B cell (primary cell): ENCODE results near the gene NR6A1. TPM values are rescaled to one million over a fixed set of nuclear protein-coding genes. Genes with fewer than 3 reads are reported as not detected.

Source experiments
- ATAC-seq: fragments of 200-7000 bp; cut with Tn5 transposase; one replicate; pipeline ENCODE4 v1.10.0; 2021; ENCODE audit warnings: low read depth, mild to moderate bottlenecking, moderate number of reproducible peaks, moderate library complexity
- CTCF ChIA-PET: fragments of 350-600 bp; sonication (Branson Sonifier 250); formaldehyde crosslinking; loops from one replicate; lab custom pipeline; 2021; ENCODE audit warnings: antibody characterized with exemption, inconsistent platforms; lab: Charles Lee
- POLR2A ChIA-PET: fragments of 350-600 bp; sonication (Branson Sonifier 250); formaldehyde crosslinking; loops from one replicate; lab custom pipeline; 2021; ENCODE audit warnings: antibody characterized with exemption; lab: Charles Lee
- DNase-seq: peaks from one replicate; pipeline ENCODE4 v3.0.0; 2013
- H2AFZ ChIP-seq: 2 replicates; pipeline ENCODE4 v1.6.1; 2012; ENCODE audit warnings: mild to moderate bottlenecking, low read depth, low read length; ENCODE audit not compliant: insufficient read depth, poor library complexity, severe bottlenecking
- H3K27ac ChIP-seq, 2 donors: 1 replicate in 1 of 2; 2 replicates in 1 of 2; pipeline ENCODE4 v1.5.1; 2012 to 2013; ENCODE audit warnings: low read length in 2 of 2, mild to moderate bottlenecking in 2 of 2, moderate library complexity in 1 of 2
- H3K27me3 ChIP-seq, 4 experiments: fragments of 200-600 bp in 1 of 4; sonication (generic) in 1 of 4; replicated peaks in 1 of 4; 1 replicate in 2 of 4; 2 replicates in 2 of 4; pipeline versions ENCODE4 v1.6.1 to v1.7.0; 2013 to 2016; ENCODE audit warnings: low read length in 3 of 4, mild to moderate bottlenecking in 2 of 4, mixed read lengths in 1 of 4, moderate library complexity in 1 of 4; ENCODE audit not compliant: insufficient read depth in 4 of 4, control insufficient read depth in 3 of 4; ENCODE audit errors: control extremely low read depth in 1 of 4
- H3K36me3 ChIP-seq, 2 experiments: replicated peaks in 1 of 2; 1 replicate in 1 of 2; 2 replicates in 1 of 2; pipeline versions ENCODE4 v1.6.1 to v1.7.1; 2013; ENCODE audit warnings: low read length in 1 of 2; ENCODE audit not compliant: insufficient read depth in 2 of 2, control insufficient read depth in 1 of 2; ENCODE audit errors: control extremely low read depth in 1 of 2, extremely low read depth in 1 of 2
- H3K4me1 ChIP-seq, 2 donors: fragments of 200-600 bp in 1 of 2; sonication (generic) in 1 of 2; 1 replicate in 1 of 2; 2 replicates in 1 of 2; pipeline versions ENCODE4 v1.5.1 to v1.6.1; 2013 to 2017; ENCODE audit warnings: low read length in 2 of 2; ENCODE audit not compliant: control insufficient read depth in 2 of 2, insufficient read depth in 2 of 2
- H3K4me2 ChIP-seq: replicated peaks from 2 replicates; pipeline ENCODE3; 2012; ENCODE audit warnings: mild to moderate bottlenecking, low read depth, low read length; ENCODE audit not compliant: poor library complexity, severe bottlenecking
- H3K4me3 ChIP-seq, 5 experiments: fragments of 200-600 bp in 1 of 5; sonication (generic) in 1 of 5; 1 replicate in 3 of 5; 2 replicates in 2 of 5; pipeline versions ENCODE4 v1.5.1 to v1.7.0; 2011 to 2016; ENCODE audit warnings: low read length in 4 of 5, mild to moderate bottlenecking in 4 of 5, low read depth in 2 of 5, control low read depth in 1 of 5, moderate library complexity in 1 of 5; ENCODE audit not compliant: insufficient read depth in 1 of 5; ENCODE audit errors: control extremely low read depth in 1 of 5, extremely low read depth in 1 of 5
- H3K79me2 ChIP-seq: fragments of 200-600 bp; sonication (generic); one replicate; pipeline ENCODE4 v1.6.0; 2016; ENCODE audit warnings: low read length; ENCODE audit not compliant: control insufficient read depth, insufficient read depth
- H3K9ac ChIP-seq: fragments of 200-600 bp; sonication (generic); 2 replicates; pipeline ENCODE4 v1.6.1; 2017; ENCODE audit warnings: mild to moderate bottlenecking, low read length, moderate library complexity
- H3K9me3 ChIP-seq, 3 donors: one replicate each; pipeline versions ENCODE4 v1.6.1 to v1.7.1; 2013; ENCODE audit warnings: low read length in 2 of 3; ENCODE audit not compliant: control insufficient read depth in 2 of 3, insufficient read depth in 1 of 3; ENCODE audit errors: control extremely low read depth in 1 of 3
- H4K20me1 ChIP-seq: 2 replicates; pipeline ENCODE4 v1.6.0; 2012; ENCODE audit warnings: mild to moderate bottlenecking, low read length; ENCODE audit not compliant: insufficient read depth, control insufficient read depth, poor library complexity, severe bottlenecking
- H3K27ac Mint-ChIP-seq: one replicate; pipeline ENCODE4 v1.8.0; 2021; ENCODE audit warnings: mixed read lengths
- H3K27me3 Mint-ChIP-seq: one replicate; pipeline ENCODE4 v1.8.0; 2021; ENCODE audit warnings: mixed read lengths
- H3K4me1 Mint-ChIP-seq: one replicate; pipeline ENCODE4 v1.8.0; 2021; ENCODE audit warnings: mixed read lengths
- H3K4me3 Mint-ChIP-seq: one replicate; pipeline ENCODE4 v1.8.0; 2021; ENCODE audit warnings: mixed read lengths
- H3K9me3 Mint-ChIP-seq: one replicate; pipeline ENCODE4 v1.8.0; 2022; ENCODE audit warnings: mixed read lengths; ENCODE audit not compliant: insufficient read depth
- CTCF ChIP-seq: fragments of 200-600 bp; IDR thresholded peaks from one replicate; pipeline ENCODE4 v1.8.0; 2022; ENCODE audit warnings: antibody characterized with exemption, mild to moderate bottlenecking
- EZH2 ChIP-seq: IDR thresholded peaks from 2 replicates; pipeline ENCODE4 v1.6.1; 2012; ENCODE audit warnings: borderline replicate concordance, low read depth, mild to moderate bottlenecking, moderate library complexity, low read length; ENCODE audit not compliant: insufficient read depth, poor library complexity, severe bottlenecking
- WGBS: methylation state at CpG from one replicate; pipeline ENCODE4 v1.1.5; 2013; ENCODE audit warnings: missing lambda C conversion rate; ENCODE audit not compliant: insufficient coverage; 5-methylcytosine and 5-hydroxymethylcytosine counted together
- intact Hi-C: fragments of 100-400 bp; cut with micrococcal nuclease; formaldehyde crosslinking; loops from one replicate; pipeline ENCODE4 v1.10.0; 2022
- polyA plus RNA-seq: library from polyadenylated mRNA; depleted of rRNA; stranded (reverse); fragments of >200 nt; gene quantifications from 2 replicates; pipeline ENCODE4 v1.2.3, GENCODE V29; 2012
- total RNA-seq, 2 donors: library from RNA; stranded (reverse); fragments of 120-200 nt in 1 of 2; gene quantifications; 1 replicate in 1 of 2; 2 replicates in 1 of 2; pipeline versions ENCODE4 v1.2.3 to v1.2.4, GENCODE V29; 2013 to 2022

The NR6A1 gene
- total and polyA plus RNA-seq, 2 donors (not counting 1 experiment from before 2014, with no cell fraction given), result 0.09 to 0.67 TPM

DNA sequence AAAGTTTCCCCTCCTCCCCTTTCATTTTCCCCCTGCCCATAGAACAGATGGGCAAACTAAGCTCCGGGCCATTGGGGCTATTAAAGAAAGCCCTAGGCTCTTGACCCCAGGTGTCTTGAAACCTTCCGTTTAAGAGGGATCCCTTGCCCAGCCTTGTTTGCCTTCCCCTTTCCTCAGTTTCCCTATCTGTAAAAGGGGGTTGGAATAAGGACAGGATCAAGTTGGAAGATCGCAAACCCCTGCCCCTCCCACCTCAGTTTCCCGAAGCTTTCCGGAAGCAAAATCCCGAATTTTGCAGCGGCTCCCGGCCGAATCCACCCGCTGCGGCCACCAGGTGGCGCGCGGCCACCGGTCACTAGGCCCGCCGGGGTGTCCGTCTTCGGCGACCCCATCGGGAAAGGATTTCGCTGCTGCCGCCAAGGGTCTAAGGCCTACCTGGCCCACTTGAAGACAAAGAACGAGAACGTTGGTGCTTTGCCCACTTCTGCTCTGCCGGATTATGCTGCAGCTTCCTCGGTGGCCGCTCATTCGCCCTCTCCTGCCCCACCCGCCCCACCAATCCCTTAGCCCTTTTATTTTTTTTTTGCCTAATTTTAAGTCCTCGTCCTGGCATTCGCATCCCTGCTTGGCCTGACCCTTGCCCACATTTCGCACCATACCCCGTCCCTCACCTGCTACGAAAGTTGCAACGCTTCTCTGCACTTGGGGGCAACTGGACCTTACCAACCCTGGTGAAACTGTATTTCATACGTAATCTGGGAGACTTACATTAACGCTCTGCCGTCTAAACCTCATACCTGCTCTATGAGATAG is 962 bp upstream of the NR6A1 start:
- CTCF ChIA-PET, result interaction anchor here (0.8 to 12.0 kb wide), 19 partner anchors 10 to 372 kb away, joined by 3 to 345 read pairs (median 4); partner anchors contain the start of genes ARPC5L, RPL35, SCAI and WDR38
- H3K4me1 Mint-ChIP-seq, result peaks cover 44% of the 10 kb centered on the region
- peaks cover 35 to 41% of the 10 kb centered on the region in 2 donors for H3K4me1 ChIP-seq
- DNase-seq, result peak; percentile 70
- H3K27me3 ChIP-seq, result peaks cover 0 to 49% (median 43%) of the 10 kb centered on the region in 4 experiments
- intact Hi-C loops, result loop anchor here (1.0 to 10.0 kb wide), 7 partner anchors 89 to 490 kb away; partner anchors contain the start of genes GAPVD1, GOLGA1, HSPA5 and PPP6C
- H3K27ac Mint-ChIP-seq, result peak overlapping the region; percentile 95
- peaks cover 0 to 3% (median 0%) of the 10 kb centered on the region in 3 donors for H3K9me3 ChIP-seq
- H3K36me3 ChIP-seq, result no peaks in the 10 kb centered on the region
- POLR2A ChIA-PET, result interaction anchor here (0.6 to 1.7 kb wide), 3 partner anchors 82 to 1649 kb away, joined by 4 to 6 read pairs (median 5); partner anchors contain the start of gene WDR38
- peak overlapping the region; percentile 98 for H3K4me2 ChIP-seq
- H2AFZ ChIP-seq, result peak overlapping the region; percentile 83
- H3K4me3 Mint-ChIP-seq, result peak overlapping the region; percentile 97
- no peak for ATAC-seq
- no peaks in the 10 kb centered on the region for H3K9me3 Mint-ChIP-seq
- H3K79me2 ChIP-seq, result no peaks in the 10 kb centered on the region
- H3K27ac ChIP-seq, result no peak overlapping the region
- H3K4me3 ChIP-seq, result peak overlapping the region; percentile 43 to 92 (median 77)
- peak overlapping the region; percentile 77 for H3K9ac ChIP-seq
- peaks cover 52% of the 10 kb centered on the region for H3K27me3 Mint-ChIP-seq
- no peaks in the 10 kb centered on the region for H4K20me1 ChIP-seq
- WGBS, result 26% methylated on average over 38 of the region's 39 CpGs
- TF ChIP-seq CTCF (peak; percentile 98), EZH2 (no peak)
